Measurements from ENCODE around the gene DEFB126.

DNA sequence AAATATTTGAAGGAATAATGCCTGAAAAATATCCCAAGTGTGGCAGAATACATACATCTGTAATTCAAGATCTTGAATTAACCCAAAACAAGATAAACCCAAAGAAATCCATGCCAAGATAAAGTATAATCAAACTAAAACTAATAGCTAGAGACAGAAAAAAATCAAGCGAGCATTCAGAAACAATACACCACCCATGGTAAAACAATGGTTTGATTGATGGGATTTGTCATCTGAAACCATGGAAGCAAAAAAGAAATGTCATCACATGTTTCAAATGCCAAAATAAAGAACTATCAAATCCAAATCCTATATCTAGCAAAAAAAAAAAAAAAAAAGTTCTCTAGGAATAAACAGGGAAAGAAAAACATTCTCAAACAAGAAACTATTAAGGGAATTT, 9.7 kb downstream of the DEFB126 start:
- TF ChIP-seq, protein P1, sequence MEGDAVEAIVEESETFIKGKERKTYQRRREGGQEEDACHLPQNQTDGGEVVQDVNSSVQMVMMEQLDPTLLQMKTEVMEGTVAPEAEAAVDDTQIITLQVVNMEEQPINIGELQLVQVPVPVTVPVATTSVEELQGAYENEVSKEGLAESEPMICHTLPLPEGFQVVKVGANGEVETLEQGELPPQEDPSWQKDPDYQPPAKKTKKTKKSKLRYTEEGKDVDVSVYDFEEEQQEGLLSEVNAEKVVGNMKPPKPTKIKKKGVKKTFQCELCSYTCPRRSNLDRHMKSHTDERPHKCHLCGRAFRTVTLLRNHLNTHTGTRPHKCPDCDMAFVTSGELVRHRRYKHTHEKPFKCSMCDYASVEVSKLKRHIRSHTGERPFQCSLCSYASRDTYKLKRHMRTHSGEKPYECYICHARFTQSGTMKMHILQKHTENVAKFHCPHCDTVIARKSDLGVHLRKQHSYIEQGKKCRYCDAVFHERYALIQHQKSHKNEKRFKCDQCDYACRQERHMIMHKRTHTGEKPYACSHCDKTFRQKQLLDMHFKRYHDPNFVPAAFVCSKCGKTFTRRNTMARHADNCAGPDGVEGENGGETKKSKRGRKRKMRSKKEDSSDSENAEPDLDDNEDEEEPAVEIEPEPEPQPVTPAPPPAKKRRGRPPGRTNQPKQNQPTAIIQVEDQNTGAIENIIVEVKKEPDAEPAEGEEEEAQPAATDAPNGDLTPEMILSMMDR (IDR thresholded peaks at IDR 0.05; ENCODE audit: low read depth, low read length, poor library complexity, severe bottlenecking), result no peak
- no peak for TF ChIP-seq EZH2phosphoT487 (IDR thresholded peaks at IDR 0.05; ENCODE audit: borderline replicate concordance, low read length)
